ENCODE data around the gene PXMP2. TPM values are rescaled to one million over a fixed set of nuclear protein-coding genes. Genes with fewer than 3 reads are reported as not detected.
"Not testable (repeated sequence)": the region's sequence is repeated elsewhere in the genome, so short reads cannot be mapped to it uniquely, and the experiment has no call there.

The PXMP2 gene
- total RNA-seq, 4 donors from 2014 or later: 22.6 to 91.4 (median 31.9) TPM

GRCh38 chr12:132748319-132748718 lies 60.9 kb downstream of the PXMP2 start:
- no peak for DNase-seq (ENCODE audit: low spot score)
- no peak for ATAC-seq (ENCODE audit: low FRiP score)
- no peak for TF ChIP-seq CTCF (IDR thresholded peaks at IDR 0.05)

GRCh38 chr12:132753670-132754069 lies 66.3 kb downstream of the PXMP2 start:
- not testable (repeated sequence) for DNase-seq (ENCODE audit: low spot score); ATAC-seq (ENCODE audit: low FRiP score)

- DNase-seq (ENCODE audit: low spot score) (peak; percentile 19), ATAC-seq (ENCODE audit: low FRiP score) (no peak)
- no peak for TF ChIP-seq CTCF (IDR thresholded peaks at IDR 0.05)
Measured at GRCh38 chr12:132754160-132754932, 67.0 kb downstream of the PXMP2 start.

Small RNA genes lying within 50 kb of the gene (small RNA-seq; reads per million reads assigned to genes)
- gene RNA5SP379: not detected

Other genes with a start within 250 kb of the PXMP2 start
- 10 to 100 TPM in 2 of 4 donors, 1 to 10 TPM in 2; 5.9 to 16.0 (median 9.4) TPM for gene FBRSL1, start 197.4 kb upstream of the PXMP2 start, total RNA-seq
- not detected for gene LRCOL1, start 77.0 kb upstream of the PXMP2 start, total RNA-seq
- gene P2RX2, start 68.8 kb upstream of the PXMP2 start, total RNA-seq: 1 to 10 TPM in 1 of 4 donors, under 1 TPM in 1, not detected in 2; 0.74 to 2.8 TPM
- gene POLE, start 245 bp upstream of the PXMP2 start, total RNA-seq: 10 to 100 TPM; 15.8 to 60.8 (median 27.1) TPM
- 10 to 100 TPM; 15.1 to 34.2 (median 19.3) TPM for gene PGAM5, start 23.3 kb downstream of the PXMP2 start, total RNA-seq
- gene ANKLE2, start 74.2 kb downstream of the PXMP2 start, total RNA-seq: 100 to 1,000 TPM in 1 of 4 donors, 10 to 100 TPM in 3; 69.0 to 187 (median 76.7) TPM
- gene GOLGA3, start 141.3 kb downstream of the PXMP2 start, total RNA-seq: 100 to 1,000 TPM in 1 of 4 donors, 10 to 100 TPM in 3; 55.0 to 136 (median 72.5) TPM
- 10 to 100 TPM; 17.7 to 59.9 (median 34.0) TPM for gene CHFR, start 200.0 kb downstream of the PXMP2 start, total RNA-seq